ENCODE results near the gene ETV6. TPM values are rescaled to one million over a fixed set of nuclear protein-coding genes. Genes with fewer than 3 reads are reported as not detected.

The ETV6 gene
- total and polyA plus RNA-seq, 8 donors: 5.1 to 31.6 (median 18.2) TPM

GRCh38 chr12:11769723-11770514 lies 120.4 kb downstream of the ETV6 start:
- FAIRE-seq (no peak), DNase-seq (no peak), ATAC-seq (no peak)
- intact Hi-C loops (cut with DNase I): no loop called here
- no peaks in the 10 kb centered on the region for H3K9me3 ChIP-seq
- no peaks in the 10 kb centered on the region for H3K36me3 ChIP-seq
- H3K4me3 ChIP-seq: no peak overlapping the region
- peaks cover 0 to 35% (median 15%) of the 10 kb centered on the region in 3 donors for H3K4me1 ChIP-seq
- H3K27ac ChIP-seq: no peak overlapping the region
- no peaks in the 10 kb centered on the region for H3K27me3 ChIP-seq
- WGBS, 2 donors: 74% methylated on average over 12 of the region's 12 CpGs
- no peak for TF ChIP-seq CTCF (IDR thresholded peaks at IDR 0.05)

- no peak for DNase-seq
- intact Hi-C loops (cut with DNase I): no loop called here
- Histone ChIP-seq H3K36me3 (no peaks in the 10 kb centered on the region), H3K4me3 (no peak overlapping the region), H3K9me3 (no peaks in the 10 kb centered on the region), H3K4me1 (peaks cover 0 to 29% (median 15%) of the 10 kb centered on the region in 3 donors), H3K27me3 (no peaks in the 10 kb centered on the region), H3K27ac (no peak overlapping the region)
- 90 to 92% methylated on average over 3 of the region's 3 CpGs for WGBS, 2 donors
- ATAC-seq: peak in 2 of 4 donors; percentile 47 to 51
- TF ChIP-seq CTCF (IDR thresholded peaks at IDR 0.05): no peak
- no peak for FAIRE-seq
Measured at GRCh38 chr12:11771356-11771755, 121.9 kb downstream of the ETV6 start.

- no peak for FAIRE-seq
- no peak for TF ChIP-seq CTCF (IDR thresholded peaks at IDR 0.05)
- peaks cover 0 to 29% (median 15%) of the 10 kb centered on the region in 3 donors for H3K4me1 ChIP-seq
- WGBS, 2 donors: 71 to 82% methylated on average over 3 of the region's 3 CpGs
- H3K27ac ChIP-seq: no peak overlapping the region
- H3K27me3 ChIP-seq: no peaks in the 10 kb centered on the region
- ATAC-seq: no peak
- no peak overlapping the region for H3K4me3 ChIP-seq
- no peaks in the 10 kb centered on the region for H3K36me3 ChIP-seq
- intact Hi-C loops (cut with DNase I): no loop called here
- DNase-seq: no peak
- no peaks in the 10 kb centered on the region for H3K9me3 ChIP-seq
Measured at GRCh38 chr12:11771895-11772502, 122.5 kb downstream of the ETV6 start.

- ATAC-seq (peak in 3 of 4 donors; percentile 16 to 53 (median 38)), FAIRE-seq (no peak), DNase-seq (no peak)
- Histone ChIP-seq H3K4me3 (no peak overlapping the region), H3K4me1 (peaks cover 0 to 10% (median 0%) of the 10 kb centered on the region in 3 donors), H3K9me3 (no peaks in the 10 kb centered on the region), H3K27me3 (no peaks in the 10 kb centered on the region), H3K27ac (peak overlapping the region in 1 of 4 donors; percentile 26), H3K36me3 (no peaks in the 10 kb centered on the region)
- WGBS, 2 donors: 76 to 83% methylated on average over 10 of the region's 10 CpGs
- intact Hi-C loops (cut with DNase I): no loop called here
- TF ChIP-seq CTCF (IDR thresholded peaks at IDR 0.05): no peak
Measured at GRCh38 chr12:11773889-11774677, 124.6 kb downstream of the ETV6 start.
